ENCODE results near the gene KCNIP3. TPM values are rescaled to one million over a fixed set of nuclear protein-coding genes. Genes with fewer than 3 reads are reported as not detected.

Gene KCNIP3
- total and polyA plus RNA-seq, 9 of the 15 experiments (the other 6 are each of a cell fraction or from before 2014, with no cell fraction given): 0.04 TPM; not detected in 8

DNA sequence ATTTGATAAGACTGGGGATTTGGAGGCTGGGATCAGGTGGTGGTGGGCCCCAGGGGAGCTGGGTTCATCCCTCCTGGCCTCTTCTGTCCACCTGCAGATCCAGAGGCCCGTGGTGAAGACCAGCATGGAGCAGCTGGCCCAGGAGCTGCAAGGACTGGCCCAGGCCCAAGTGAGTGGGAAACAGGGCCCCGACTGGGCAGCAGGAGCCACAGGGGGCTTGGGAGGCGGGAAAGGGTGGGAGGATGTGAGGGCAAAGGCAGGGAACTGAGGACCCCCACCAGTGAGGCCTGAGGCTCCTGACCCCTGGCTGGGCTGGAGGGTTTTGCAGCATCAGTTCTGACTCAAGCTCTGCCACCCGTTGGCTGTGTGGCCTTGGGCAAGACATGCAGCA, 11.6 kb upstream of the KCNIP3 start:
- in situ Hi-C loops (cut with MboI): no loop called here
- no TSS peak for BruUV-seq (replicated peaks)
- intact Hi-C loops (cut with micrococcal nuclease): no loop called here
- Histone ChIP-seq H3K9me3 (replicated peaks; ENCODE audit: control insufficient read depth, insufficient read depth, low read depth, low read length) (no peaks in the 10 kb centered on the region), H3K36me3 (ENCODE audit: control insufficient read depth, insufficient read depth, low read length) (no peaks in the 10 kb centered on the region), H3K27me3 (ENCODE audit: control insufficient read depth in 2 of 2, insufficient read depth in 2 of 2, low read length in 2 of 2) (peaks cover 0 to 7% of the 10 kb centered on the region in 2 experiments; a peak in 1 of 5 replicates), H3K9me1 (ENCODE audit: control insufficient read depth, insufficient read depth, low read length) (no peaks in the 10 kb centered on the region), H3K27ac (ENCODE audit: extremely low read depth, low read depth, low read length) (no peak overlapping the region), H4K20me1 (replicated peaks; ENCODE audit: control insufficient read depth, insufficient read depth, low read length) (no peaks in the 10 kb centered on the region), H3K4me1 (replicated peaks in 1 of 2; ENCODE audit: control insufficient read depth in 2 of 2, insufficient read depth in 2 of 2, low read length in 2 of 2) (no peaks in the 10 kb centered on the region), H3K79me2 (ENCODE audit: control insufficient read depth, insufficient read depth, low read length) (no peaks in the 10 kb centered on the region), H3K4me2 (ENCODE audit: insufficient read depth, low read length) (no peak overlapping the region), H2AFZ (ENCODE audit: low read depth, low read length) (no peak overlapping the region), H3K4me3 (no peak overlapping the region), H3K9ac (ENCODE audit: insufficient read depth in 1 of 2, low read depth in 2 of 2, low read length in 2 of 2) (no peak overlapping the region)
- ChIA-PET CTCF (ENCODE audit: low intra/inter-chr PET ratio) (no interaction called here), POLR2A (no interaction called here)
- 0% methylated on average over 3 of the region's 4 CpGs for WGBS (ENCODE audit: insufficient coverage, low coverage, missing lambda C conversion rate)
- DNase-seq (ENCODE audit: extremely low read depth in 1 of 4, low spot score in 3 of 4) (no peak), ATAC-seq (no peak), FAIRE-seq (no peak)
- TF ChIP-seq CLOCK (CRISPR knock-in tag; IDR thresholded peaks at IDR 0.05; ENCODE audit: borderline replicate concordance) (no peak), U2AF1 (optimal IDR thresholded peaks at IDR 0.05; ENCODE audit: low read depth, low read length) (no peak), MECOM (CRISPR knock-in tag; IDR thresholded peaks at IDR 0.05) (no peak), ARHGAP35 (IDR thresholded peaks at IDR 0.05; ENCODE audit: partially characterized antibody) (no peak), DDX20 (tag; IDR thresholded peaks at IDR 0.05; ENCODE audit: low read depth) (no peak), E2F1 (CRISPR knock-in tag; IDR thresholded peaks at IDR 0.05) (no peak), ZNF609 (CRISPR knock-in tag; IDR thresholded peaks at IDR 0.05; ENCODE audit: borderline replicate concordance) (no peak), MAFK (IDR thresholded peaks at IDR 0.05; ENCODE audit: low read length) (no peak)
- TF ChIP-seq, protein P1, sequence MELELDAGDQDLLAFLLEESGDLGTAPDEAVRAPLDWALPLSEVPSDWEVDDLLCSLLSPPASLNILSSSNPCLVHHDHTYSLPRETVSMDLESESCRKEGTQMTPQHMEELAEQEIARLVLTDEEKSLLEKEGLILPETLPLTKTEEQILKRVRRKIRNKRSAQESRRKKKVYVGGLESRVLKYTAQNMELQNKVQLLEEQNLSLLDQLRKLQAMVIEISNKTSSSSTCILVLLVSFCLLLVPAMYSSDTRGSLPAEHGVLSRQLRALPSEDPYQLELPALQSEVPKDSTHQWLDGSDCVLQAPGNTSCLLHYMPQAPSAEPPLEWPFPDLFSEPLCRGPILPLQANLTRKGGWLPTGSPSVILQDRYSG (tag; conservative IDR thresholded peaks at IDR 0.05; ENCODE audit: low read depth): no peak
- TF ChIP-seq, protein P2, sequence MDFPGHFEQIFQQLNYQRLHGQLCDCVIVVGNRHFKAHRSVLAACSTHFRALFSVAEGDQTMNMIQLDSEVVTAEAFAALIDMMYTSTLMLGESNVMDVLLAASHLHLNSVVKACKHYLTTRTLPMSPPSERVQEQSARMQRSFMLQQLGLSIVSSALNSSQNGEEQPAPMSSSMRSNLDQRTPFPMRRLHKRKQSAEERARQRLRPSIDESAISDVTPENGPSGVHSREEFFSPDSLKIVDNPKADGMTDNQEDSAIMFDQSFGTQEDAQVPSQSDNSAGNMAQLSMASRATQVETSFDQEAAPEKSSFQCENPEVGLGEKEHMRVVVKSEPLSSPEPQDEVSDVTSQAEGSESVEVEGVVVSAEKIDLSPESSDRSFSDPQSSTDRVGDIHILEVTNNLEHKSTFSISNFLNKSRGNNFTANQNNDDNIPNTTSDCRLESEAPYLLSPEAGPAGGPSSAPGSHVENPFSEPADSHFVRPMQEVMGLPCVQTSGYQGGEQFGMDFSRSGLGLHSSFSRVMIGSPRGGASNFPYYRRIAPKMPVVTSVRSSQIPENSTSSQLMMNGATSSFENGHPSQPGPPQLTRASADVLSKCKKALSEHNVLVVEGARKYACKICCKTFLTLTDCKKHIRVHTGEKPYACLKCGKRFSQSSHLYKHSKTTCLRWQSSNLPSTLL (IDR thresholded peaks at IDR 0.05): no peak

All from K562 (cell line).